GM08714 (cell line): ENCODE results near the gene CWC22.

Experiments used
- H3K4me3 ChIP-seq: fragments of 200-500 bp; sonication (Bioruptor generic); 2 replicates; pipeline ENCODE4 v1.5.1; 2014; ENCODE audit warnings: mild to moderate bottlenecking, low read length, inconsistent platforms
- ZNF274 ChIP-seq: IDR thresholded peaks from 2 replicates; pipeline ENCODE4 v1.6.1; 2012; ENCODE audit warnings: mild to moderate bottlenecking, low read depth, low read length

CWC22 gene

GRCh38 chr2:179911569-179911968 lies 95.5 kb downstream of the CWC22 start:
- no peak for TF ChIP-seq ZNF274
- H3K4me3 ChIP-seq, result no peak overlapping the region

DNA sequence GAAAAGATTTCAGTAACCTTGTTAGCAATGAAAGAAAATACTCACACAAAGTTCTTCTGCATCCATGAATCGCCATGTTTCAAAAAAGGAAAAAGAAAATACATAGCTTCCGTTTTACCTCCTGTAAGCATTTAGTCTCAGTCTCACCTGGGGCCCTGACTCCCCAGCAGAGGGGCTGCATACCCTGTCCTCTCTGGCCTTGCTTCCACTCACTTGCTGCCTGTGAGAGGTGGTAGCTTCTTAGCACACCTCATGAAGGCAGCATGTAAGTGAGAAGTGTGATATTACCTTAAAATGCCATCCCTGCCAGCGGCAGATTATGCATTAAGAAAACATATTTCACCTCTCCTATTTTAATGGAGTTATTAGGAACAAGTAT lies 96.4 kb downstream of the CWC22 start:
- H3K4me3 ChIP-seq, result no peak overlapping the region
- no peak for TF ChIP-seq ZNF274

- H3K4me3 ChIP-seq, result no peak overlapping the region
- no peak for TF ChIP-seq ZNF274
Measured at GRCh38 chr2:179909845-179910734, 97.0 kb downstream of the CWC22 start.

GRCh38 chr2:179900655-179901054 lies 106.4 kb downstream of the CWC22 start:
- no peak overlapping the region for H3K4me3 ChIP-seq
- TF ChIP-seq ZNF274, result no peak

DNA sequence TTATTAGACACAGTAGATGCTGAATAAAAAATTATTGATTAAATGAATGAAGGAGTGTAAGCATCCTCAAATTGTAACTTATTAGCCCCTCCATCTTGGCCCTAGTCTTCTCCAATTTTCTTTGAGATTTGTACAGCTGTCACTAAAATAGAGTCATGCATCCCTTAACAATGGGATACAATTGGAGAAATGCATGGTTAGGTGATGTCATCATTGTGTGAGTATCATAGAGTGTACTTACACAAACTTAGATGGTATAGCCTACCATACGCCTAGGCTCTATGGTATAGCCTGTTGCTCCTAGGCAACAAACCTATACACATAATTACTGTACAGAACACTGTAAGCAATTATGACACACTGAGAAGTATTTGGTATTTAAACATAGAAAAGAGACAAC lies 107.4 kb downstream of the CWC22 start:
- TF ChIP-seq ZNF274, result no peak
- H3K4me3 ChIP-seq, result no peak overlapping the region

GRCh38 chr2:179898873-179899272 lies 108.2 kb downstream of the CWC22 start:
- no peak for TF ChIP-seq ZNF274
- no peak overlapping the region for H3K4me3 ChIP-seq
